GM13976 (cell line): ENCODE data around the gene ATXN7L3B.
"Not testable (repeated sequence)": the region's sequence is repeated elsewhere in the genome, so short reads cannot be mapped to it uniquely, and the experiment has no call there.

Source experiments
- DNase-seq: peaks from one replicate; pipeline ENCODE4 v3.0.0; 2012; ENCODE audit warnings: low spot score
- in situ Hi-C: fragments of 300-500 bp; cut with MboI; formaldehyde crosslinking; loops from one replicate; pipeline ENCODE4 v1.12.0; 2022; ENCODE audit warnings: low sequenced_read_pairs, mixed read lengths, inconsistent platforms; ENCODE audit not compliant: unreplicated experiment
- TF ChIP-seq, protein P1 (sequence below): IDR thresholded peaks from 2 replicates; pipeline ENCODE4 v1.5.1; 2012; ENCODE audit warnings: borderline replicate concordance, mild to moderate bottlenecking; ENCODE audit not compliant: insufficient read depth; ENCODE audit errors: extremely low read depth, missing control alignments, control extremely low read depth

ATXN7L3B gene, protein sequence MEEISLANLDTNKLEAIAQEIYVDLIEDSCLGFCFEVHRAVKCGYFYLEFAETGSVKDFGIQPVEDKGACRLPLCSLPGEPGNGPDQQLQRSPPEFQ

DNA sequence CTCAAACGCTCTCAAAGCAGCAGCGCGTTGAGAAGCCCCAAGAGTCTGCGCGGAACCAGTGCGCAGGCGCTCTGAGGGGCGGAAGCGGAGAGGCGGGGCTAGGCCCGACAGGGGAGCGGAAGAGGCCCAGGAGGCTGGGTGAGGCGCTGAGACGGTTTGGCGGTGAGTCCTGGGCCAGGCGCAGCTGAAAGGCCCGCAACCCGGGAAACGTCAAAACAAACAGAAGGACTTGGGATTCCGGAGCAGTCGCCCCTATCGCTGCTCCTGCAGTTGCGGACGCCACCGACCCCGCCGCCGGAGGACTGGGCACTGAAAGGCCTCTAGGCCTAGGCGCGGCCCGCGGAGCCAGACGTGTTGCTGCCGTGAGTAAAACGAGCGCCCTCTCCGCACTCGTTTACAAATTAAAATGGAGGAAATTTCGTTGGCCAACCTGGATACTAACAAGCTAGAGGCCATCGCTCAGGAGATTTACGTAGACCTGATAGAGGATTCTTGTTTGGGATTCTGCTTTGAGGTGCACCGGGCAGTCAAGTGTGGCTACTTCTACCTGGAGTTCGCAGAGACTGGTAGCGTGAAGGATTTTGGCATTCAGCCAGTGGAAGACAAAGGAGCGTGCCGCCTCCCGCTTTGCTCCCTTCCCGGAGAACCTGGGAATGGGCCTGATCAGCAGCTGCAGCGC lies at the start of gene ATXN7L3B:
TSS of gene ATXN7L3B (plus strand) at position 129 of the 679 bp plus-strand sequence. CDS start at position 407, 278 bp downstream.
- TF ChIP-seq, protein P1, sequence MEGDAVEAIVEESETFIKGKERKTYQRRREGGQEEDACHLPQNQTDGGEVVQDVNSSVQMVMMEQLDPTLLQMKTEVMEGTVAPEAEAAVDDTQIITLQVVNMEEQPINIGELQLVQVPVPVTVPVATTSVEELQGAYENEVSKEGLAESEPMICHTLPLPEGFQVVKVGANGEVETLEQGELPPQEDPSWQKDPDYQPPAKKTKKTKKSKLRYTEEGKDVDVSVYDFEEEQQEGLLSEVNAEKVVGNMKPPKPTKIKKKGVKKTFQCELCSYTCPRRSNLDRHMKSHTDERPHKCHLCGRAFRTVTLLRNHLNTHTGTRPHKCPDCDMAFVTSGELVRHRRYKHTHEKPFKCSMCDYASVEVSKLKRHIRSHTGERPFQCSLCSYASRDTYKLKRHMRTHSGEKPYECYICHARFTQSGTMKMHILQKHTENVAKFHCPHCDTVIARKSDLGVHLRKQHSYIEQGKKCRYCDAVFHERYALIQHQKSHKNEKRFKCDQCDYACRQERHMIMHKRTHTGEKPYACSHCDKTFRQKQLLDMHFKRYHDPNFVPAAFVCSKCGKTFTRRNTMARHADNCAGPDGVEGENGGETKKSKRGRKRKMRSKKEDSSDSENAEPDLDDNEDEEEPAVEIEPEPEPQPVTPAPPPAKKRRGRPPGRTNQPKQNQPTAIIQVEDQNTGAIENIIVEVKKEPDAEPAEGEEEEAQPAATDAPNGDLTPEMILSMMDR = no peak
- peak; percentile 95 for DNase-seq
- in situ Hi-C loops = no loop called here

DNA sequence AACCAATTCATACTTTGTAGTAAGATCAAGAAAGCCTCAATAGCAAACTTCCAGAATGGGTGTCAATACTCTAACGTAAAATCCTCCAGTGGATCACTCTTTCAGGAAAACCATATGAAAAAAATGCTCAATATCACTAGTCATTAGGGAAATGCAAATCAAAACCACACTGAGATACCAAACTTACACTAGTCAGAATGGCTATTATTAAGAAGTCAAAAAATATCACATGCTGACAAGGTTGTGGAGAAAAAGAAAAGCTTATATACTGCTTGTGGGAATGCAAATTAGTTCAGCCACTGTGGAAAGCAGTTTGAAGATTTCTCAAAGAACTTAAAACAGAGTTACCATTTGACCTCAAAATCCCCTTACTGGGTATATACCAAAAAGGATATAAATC lies 49.5 kb upstream of the ATXN7L3B start:
- DNase-seq = no peak
- in situ Hi-C loops = no loop called here
- TF ChIP-seq, protein P1 = no peak

DNA sequence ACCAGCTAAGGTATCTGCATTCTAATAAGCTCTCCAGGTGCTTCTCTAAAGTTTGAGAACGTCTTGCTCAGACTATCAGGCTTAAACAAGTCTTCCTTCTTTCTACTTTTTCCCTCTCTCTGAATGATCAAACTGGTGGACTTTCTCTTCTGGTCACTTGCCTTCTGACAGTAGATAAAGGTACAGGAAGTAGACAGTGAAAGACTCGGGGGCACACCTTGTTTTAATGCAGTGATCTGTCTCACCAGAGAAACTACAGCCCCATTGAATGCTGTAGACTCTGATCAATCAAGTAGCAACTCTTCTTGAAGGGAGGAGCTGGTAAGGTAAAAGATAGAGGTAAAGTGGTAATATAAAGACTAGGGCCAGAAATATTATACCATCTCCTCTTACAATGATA lies 48.1 kb upstream of the ATXN7L3B start:
- TF ChIP-seq, protein P1 = no peak
- no peak for DNase-seq
- in situ Hi-C loops = no loop called here

DNA sequence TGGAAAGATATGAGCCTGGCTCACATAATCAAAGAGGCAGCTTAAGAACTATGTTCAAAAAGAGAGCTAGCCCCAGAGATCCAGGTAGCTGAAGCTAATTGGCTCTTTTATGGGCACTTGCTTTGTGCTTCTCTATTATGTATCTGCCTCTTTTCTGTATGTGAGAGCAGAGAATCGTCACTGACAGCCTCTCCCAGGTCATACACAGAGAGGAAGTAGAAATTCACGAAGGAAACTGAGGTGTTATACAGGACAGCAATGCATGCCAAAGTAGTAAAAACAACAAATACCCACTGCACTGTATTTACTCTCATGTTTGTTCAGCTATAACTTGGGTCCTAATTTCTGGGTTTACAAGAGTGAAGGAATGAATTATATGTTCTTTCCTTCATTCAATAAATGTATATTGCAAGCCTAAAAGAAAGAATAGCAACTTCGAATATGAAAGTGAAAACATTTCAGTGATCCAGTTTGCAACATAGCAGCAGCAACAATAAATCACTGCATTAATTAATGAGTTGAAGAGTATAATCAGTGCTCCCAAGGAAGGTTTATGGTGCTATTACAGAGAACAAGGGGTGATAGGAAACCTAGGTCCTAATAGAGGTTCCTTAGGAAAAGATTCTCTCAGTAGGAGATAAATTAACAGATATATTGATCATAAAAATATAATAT lies 47.1 kb upstream of the ATXN7L3B start:
- no peak for DNase-seq
- TF ChIP-seq, protein P1 = no peak
- in situ Hi-C loops = no loop called here

DNA sequence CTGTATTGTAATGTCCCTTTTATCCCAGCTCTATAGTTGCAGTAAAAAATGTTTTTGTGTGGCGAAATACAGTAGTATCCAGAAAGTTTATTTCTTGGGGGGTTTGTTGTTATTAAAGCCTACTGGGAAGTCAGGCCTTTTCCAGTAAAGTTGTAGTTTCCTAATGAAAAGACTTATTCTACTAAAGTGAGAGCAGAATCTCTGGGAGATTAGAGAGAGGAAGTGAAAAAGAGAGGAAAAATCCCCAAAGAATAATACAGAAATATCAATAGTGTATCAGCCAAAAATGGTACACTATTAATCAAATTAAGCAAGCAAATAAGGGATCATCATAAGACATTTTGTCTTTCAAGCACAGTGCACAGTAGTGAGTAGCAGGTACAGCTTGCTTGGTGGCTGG lies 46.3 kb upstream of the ATXN7L3B start:
- TF ChIP-seq, protein P1 = no peak
- no peak for DNase-seq
- in situ Hi-C loops = no loop called here

DNA sequence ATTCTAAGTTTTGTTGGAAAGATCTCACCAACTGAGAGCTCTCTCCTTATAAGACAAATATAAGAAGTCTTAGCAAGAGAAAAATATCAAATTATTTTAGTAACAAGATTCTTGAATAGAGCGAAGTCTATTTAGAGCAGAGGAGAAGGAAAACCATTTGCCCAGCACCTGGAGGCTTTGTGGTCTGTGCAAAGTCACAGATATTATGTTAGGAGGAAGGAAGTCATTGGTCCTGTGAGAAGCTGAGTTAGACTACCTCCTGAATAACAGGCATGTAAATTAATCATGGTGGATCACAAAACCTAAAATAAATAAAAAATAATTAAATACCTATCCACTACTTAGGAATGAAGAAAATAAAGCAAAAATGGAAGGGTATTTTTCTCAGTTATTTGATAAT lies 38.4 kb upstream of the ATXN7L3B start:
- in situ Hi-C loops = no loop called here
- DNase-seq = no peak
- TF ChIP-seq, protein P1 = no peak

DNA sequence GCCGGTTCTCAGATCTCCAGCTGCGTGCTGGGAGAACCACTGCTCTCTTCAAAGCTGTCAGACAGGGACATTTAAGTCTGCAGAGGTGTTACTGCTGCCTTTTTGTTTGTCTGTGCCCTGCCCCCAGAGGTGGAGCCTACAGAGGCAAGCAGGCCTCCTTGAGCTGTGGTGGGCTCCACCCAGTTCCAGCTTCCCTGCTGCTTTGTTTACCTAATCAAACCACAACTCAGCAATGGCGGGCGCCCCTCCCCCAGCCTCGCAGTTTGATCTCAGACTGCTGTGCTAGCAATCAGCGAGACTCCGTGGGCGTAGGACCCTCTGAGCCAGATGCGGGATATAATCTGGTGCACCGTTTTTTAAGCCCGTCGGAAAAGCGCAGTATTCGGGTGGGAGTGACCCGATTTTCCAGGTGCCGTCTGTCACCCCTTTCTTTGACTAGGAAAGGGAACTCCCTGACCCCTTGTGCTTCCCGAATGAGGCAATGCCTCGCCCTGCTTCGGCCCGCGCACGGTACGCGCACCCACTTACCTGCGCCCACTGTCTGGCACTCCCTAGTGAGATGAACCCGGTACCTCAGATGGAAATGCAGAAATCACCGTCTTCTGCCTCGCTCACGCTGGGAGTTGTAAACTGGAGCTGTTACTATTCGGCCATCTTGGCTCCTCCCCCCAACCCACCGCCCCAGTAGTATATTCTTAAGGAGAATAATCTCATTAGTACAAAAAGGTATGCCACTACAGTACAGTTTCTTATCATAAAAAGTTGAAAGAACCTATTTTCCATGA lies 28.6 kb upstream of the ATXN7L3B start:
- DNase-seq, in situ Hi-C loops: not testable (repeated sequence)
